ENCODE results near the gene IFIT3. TPM values are rescaled to one million over a fixed set of nuclear protein-coding genes. Genes with fewer than 3 reads are reported as not detected.

Gene IFIT3
- total RNA-seq, 1 experiment from 2014 or later = 45.2 TPM

DNA sequence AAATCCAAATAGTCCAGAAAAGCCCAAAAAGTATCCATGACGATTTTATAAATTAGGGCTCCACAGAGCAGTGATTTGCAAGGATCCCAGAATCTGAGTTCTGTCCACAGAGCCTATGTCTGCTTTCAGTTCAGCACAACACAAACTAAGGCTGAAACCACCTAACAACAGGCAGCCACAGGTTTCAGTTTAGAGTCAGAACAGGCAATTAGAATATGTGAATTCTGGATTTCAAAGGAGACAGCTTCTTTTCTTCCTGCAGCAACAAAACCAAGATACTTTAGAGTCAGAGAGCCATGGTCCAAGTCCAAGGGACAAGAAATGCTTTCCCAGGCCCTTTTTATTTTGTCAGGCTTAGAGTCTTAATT is 23.6 kb downstream of the IFIT3 start:
- no peak for DNase-seq
- Mint-ChIP-seq H3K27me3 (ENCODE audit: unreplicated experiment) (no peaks in the 10 kb centered on the region), H3K4me1 (ENCODE audit: low read depth, unreplicated experiment) (peaks cover 56% of the 10 kb centered on the region), H3K9me3 (ENCODE audit: low read depth, unreplicated experiment) (peaks cover 4% of the 10 kb centered on the region), H3K4me3 (ENCODE audit: low read depth, unreplicated experiment) (peak overlapping the region; percentile 66), H3K36me3 (ENCODE audit: insufficient read depth, unreplicated experiment) (peaks cover 17% of the 10 kb centered on the region), H3K27ac (ENCODE audit: unreplicated experiment) (peak overlapping the region; percentile 99)
- TSS peak; percentile 89 for BruUV-seq (replicated peaks)
- intact Hi-C loops (cut with micrococcal nuclease; ENCODE audit: unreplicated experiment) = loop anchor here (2.0 kb wide), 1 partner anchor 73 kb away; no protein-coding TSS in a partner anchor
- CTCF ChIA-PET = interaction anchor here (0.6 to 1.7 kb wide), 3 partner anchors 17 to 1079 kb away, joined by 3 to 13 read pairs (median 3); no protein-coding TSS in a partner anchor
- no peak for TF ChIP-seq CTCF (IDR thresholded peaks at IDR 0.05; ENCODE audit: unreplicated experiment)

DNA sequence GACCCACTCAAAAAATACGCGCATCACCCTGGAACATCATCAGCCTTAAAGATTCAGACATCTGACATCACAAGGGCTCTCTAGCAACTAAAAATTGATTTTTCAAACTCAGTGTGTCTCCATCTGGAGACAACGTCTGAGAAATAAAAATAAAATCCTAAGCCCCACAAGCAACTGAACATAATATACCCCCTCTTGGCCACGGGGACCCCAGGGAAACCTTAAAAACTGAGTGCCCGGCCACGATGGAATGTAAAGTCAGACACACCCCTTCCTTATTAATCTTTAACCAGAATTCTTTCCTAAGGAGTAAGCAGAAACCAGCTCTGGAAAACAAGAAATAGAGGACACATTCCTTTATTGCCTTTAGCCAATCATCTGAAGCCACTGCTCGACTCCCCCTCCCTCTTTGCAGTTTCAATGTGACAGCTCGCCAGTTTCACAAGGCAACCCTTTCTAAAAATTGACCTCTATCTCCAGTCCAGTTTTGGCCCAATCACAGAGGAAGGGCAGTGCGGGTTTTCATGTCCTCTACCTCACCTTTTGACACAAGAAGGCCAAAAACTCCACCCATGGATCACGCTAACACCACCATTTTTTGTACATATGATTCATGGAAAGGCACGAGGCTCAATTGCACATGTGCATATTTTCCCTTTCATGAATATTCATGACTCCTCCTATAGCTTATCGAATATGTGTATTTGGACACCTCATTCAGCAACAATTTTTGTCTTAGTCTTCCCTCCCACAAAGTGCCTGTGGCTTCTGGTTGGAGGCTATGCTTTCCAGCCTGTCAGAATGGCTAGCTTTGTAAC is 24.2 kb downstream of the IFIT3 start:
- Mint-ChIP-seq H3K27me3 (ENCODE audit: unreplicated experiment) (no peaks in the 10 kb centered on the region), H3K36me3 (ENCODE audit: insufficient read depth, unreplicated experiment) (peaks cover 14% of the 10 kb centered on the region), H3K9me3 (ENCODE audit: low read depth, unreplicated experiment) (peaks cover 4% of the 10 kb centered on the region), H3K4me1 (ENCODE audit: low read depth, unreplicated experiment) (peaks cover 50% of the 10 kb centered on the region), H3K4me3 (ENCODE audit: low read depth, unreplicated experiment) (peak overlapping the region; percentile 66), H3K27ac (ENCODE audit: unreplicated experiment) (peak overlapping the region; percentile 99)
- BruUV-seq (replicated peaks) = no TSS peak
- TF ChIP-seq CTCF (IDR thresholded peaks at IDR 0.05; ENCODE audit: unreplicated experiment) = no peak
- CTCF ChIA-PET = interaction anchor here (0.6 to 1.7 kb wide), 6 partner anchors 11 to 1079 kb away, joined by 3 to 13 read pairs (median 4); no protein-coding TSS in a partner anchor
- intact Hi-C loops (cut with micrococcal nuclease; ENCODE audit: unreplicated experiment) = loop anchor here (2.0 kb wide), 1 partner anchor 73 kb away; no protein-coding TSS in a partner anchor
- DNase-seq = peak; percentile 69

DNA sequence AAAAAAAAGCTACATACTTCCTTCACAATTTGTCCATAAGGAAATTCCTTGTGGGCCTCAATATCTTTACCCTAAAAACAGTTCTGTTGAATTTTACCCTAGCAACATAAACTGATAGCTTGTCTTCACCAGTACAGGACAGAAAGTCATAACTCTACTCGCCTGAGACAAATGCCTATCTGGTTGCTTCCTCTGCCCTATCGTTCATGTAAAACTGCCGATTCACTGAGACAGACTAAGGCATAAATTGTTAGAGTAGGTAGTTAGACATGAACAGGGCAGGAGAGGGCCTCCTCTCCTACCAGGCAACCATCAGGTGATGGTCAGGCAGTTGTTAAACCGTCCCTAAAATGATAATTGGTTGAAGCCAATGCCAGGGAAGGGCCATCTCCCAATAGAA is 25.0 kb downstream of the IFIT3 start:
- intact Hi-C loops (cut with micrococcal nuclease; ENCODE audit: unreplicated experiment) = no loop called here
- Mint-ChIP-seq H3K9me3 (ENCODE audit: low read depth, unreplicated experiment) (peaks cover 4% of the 10 kb centered on the region), H3K4me3 (ENCODE audit: low read depth, unreplicated experiment) (peak overlapping the region; percentile 66), H3K4me1 (ENCODE audit: low read depth, unreplicated experiment) (peaks cover 47% of the 10 kb centered on the region), H3K27me3 (ENCODE audit: unreplicated experiment) (no peaks in the 10 kb centered on the region), H3K27ac (ENCODE audit: unreplicated experiment) (peak overlapping the region; percentile 99), H3K36me3 (ENCODE audit: insufficient read depth, unreplicated experiment) (peaks cover 14% of the 10 kb centered on the region)
- no peak for DNase-seq
- no TSS peak for BruUV-seq (replicated peaks)
- TF ChIP-seq CTCF (IDR thresholded peaks at IDR 0.05; ENCODE audit: unreplicated experiment) = no peak
- CTCF ChIA-PET = interaction anchor here (0.6 to 1.7 kb wide), 4 partner anchors 14 to 201 kb away, joined by 4 to 13 read pairs (median 6); no protein-coding TSS in a partner anchor

GRCh38 chr10:89355394-89355931 is 27.7 kb downstream of the IFIT3 start:
- intact Hi-C loops (cut with micrococcal nuclease; ENCODE audit: unreplicated experiment) = no loop called here
- CTCF ChIA-PET = no interaction called here
- no peaks in the 10 kb centered on the region for H3K27me3 Mint-ChIP-seq (ENCODE audit: unreplicated experiment)
- no peak overlapping the region for H3K4me3 Mint-ChIP-seq (ENCODE audit: low read depth, unreplicated experiment)
- no peak overlapping the region for H3K27ac Mint-ChIP-seq (ENCODE audit: unreplicated experiment)
- H3K36me3 Mint-ChIP-seq (ENCODE audit: insufficient read depth, unreplicated experiment) = peaks cover 14% of the 10 kb centered on the region
- no peak for DNase-seq
- no peak for TF ChIP-seq CTCF (IDR thresholded peaks at IDR 0.05; ENCODE audit: unreplicated experiment)
- H3K4me1 Mint-ChIP-seq (ENCODE audit: low read depth, unreplicated experiment) = peaks cover 44% of the 10 kb centered on the region
- BruUV-seq (replicated peaks) = no TSS peak
- peaks cover 4% of the 10 kb centered on the region for H3K9me3 Mint-ChIP-seq (ENCODE audit: low read depth, unreplicated experiment)
